ENCODE measurements around the gene TMCC1. TPM values are rescaled to one million over a fixed set of nuclear protein-coding genes. Genes with fewer than 3 reads are reported as not detected.

Gene TMCC1
- total and polyA plus RNA-seq, 11 donors, result 9.6 to 38.3 (median 22.6) TPM

DNA sequence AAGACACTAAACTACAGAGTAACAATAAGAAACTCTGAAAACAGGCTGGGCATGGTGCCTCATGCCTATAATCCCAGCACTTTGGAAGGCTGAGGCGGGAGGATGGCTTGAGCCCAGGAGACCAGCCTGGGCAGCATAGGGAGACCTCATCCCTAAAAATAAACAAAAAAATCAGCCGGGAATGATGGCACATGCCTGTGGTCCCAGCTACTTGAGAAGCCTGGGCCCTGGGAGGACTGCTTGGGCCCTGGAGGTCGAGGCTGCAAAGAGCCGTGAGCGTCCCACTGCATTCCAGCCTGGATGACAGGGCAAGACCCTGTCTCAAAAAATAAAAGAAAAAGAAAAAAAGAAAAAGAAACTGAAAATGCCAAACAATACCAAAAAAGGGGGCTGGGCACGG is 55.4 kb downstream of the TMCC1 start:
- Histone ChIP-seq H3K36me3 (no peaks in the 10 kb centered on the region), H3K9me3 (peaks cover 0 to 12% (median 3%) of the 10 kb centered on the region in 12 donors), H3K4me1 (peaks cover 0 to 27% (median 20%) of the 10 kb centered on the region in 12 donors), H3K27me3 (no peaks in the 10 kb centered on the region), H3K4me3 (no peak overlapping the region), H3K27ac (no peak overlapping the region)
- TF ChIP-seq, protein P1, sequence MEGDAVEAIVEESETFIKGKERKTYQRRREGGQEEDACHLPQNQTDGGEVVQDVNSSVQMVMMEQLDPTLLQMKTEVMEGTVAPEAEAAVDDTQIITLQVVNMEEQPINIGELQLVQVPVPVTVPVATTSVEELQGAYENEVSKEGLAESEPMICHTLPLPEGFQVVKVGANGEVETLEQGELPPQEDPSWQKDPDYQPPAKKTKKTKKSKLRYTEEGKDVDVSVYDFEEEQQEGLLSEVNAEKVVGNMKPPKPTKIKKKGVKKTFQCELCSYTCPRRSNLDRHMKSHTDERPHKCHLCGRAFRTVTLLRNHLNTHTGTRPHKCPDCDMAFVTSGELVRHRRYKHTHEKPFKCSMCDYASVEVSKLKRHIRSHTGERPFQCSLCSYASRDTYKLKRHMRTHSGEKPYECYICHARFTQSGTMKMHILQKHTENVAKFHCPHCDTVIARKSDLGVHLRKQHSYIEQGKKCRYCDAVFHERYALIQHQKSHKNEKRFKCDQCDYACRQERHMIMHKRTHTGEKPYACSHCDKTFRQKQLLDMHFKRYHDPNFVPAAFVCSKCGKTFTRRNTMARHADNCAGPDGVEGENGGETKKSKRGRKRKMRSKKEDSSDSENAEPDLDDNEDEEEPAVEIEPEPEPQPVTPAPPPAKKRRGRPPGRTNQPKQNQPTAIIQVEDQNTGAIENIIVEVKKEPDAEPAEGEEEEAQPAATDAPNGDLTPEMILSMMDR (IDR thresholded peaks at IDR 0.05), result no peak
- TF ChIP-seq POLR2A (IDR thresholded peaks at IDR 0.05), result no peak
- intact Hi-C loops (cut with DNase I), result loop anchor here in 1 of 10 donors (10.0 kb wide), 1 partner anchor 97 kb away; no protein-coding TSS in a partner anchor
- ATAC-seq (no peak), DNase-seq (no peak)
- 81 to 85% (median 84%) methylated on average over 6 of the region's 6 CpGs for WGBS, 4 donors

DNA sequence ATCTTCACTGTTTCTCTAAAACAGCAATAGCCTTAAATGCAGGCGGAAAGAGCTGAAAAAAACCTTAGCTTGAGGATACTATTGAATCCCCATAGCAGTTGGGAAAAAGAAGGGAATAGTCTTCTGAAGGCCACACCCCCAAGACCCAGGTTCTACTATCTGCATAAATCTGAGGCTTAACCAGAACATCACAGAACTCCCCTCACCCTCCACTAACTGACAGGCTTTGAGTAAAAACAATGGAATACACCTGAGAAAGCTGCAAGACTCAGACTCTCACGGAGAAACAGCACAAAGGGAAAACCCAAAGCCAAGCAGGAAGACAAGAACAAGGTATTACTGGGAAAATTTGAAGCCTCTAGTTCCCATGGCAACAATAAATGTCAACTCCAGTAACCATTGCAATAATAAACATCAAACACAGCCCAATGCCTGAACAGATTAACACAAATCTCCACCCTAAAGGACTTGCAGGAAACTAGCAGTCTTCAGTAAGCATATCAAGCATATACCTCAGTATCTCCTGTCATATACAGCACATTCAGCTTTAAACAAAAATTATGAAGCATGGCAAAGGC is 56.4 kb downstream of the TMCC1 start:
- intact Hi-C loops (cut with DNase I), result loop anchor here in 1 of 10 donors (10.0 kb wide), 1 partner anchor 98 kb away; no protein-coding TSS in a partner anchor
- peaks cover 0 to 33% (median 20%) of the 10 kb centered on the region in 12 donors for H3K4me1 ChIP-seq
- no peak overlapping the region for H3K27ac ChIP-seq
- H3K4me3 ChIP-seq, result no peak overlapping the region
- H3K27me3 ChIP-seq, result no peaks in the 10 kb centered on the region
- H3K9me3 ChIP-seq, result peaks cover 0 to 3% (median 0%) of the 10 kb centered on the region in 12 donors
- H3K36me3 ChIP-seq, result no peaks in the 10 kb centered on the region
- WGBS, 4 donors, result 64 to 75% (median 67%) methylated on average over 2 of the region's 2 CpGs
- ATAC-seq (no peak), DNase-seq (no peak)
- TF ChIP-seq POLR2A (IDR thresholded peaks at IDR 0.05), result no peak
- TF ChIP-seq, protein P1 (IDR thresholded peaks at IDR 0.05), result no peak

- WGBS, 4 donors, result 18 to 38% (median 24%) methylated on average over 2 of the region's 2 CpGs
- intact Hi-C loops (cut with DNase I), result loop anchor here in 1 of 10 donors (10.0 kb wide), 1 partner anchor 98 kb away; no protein-coding TSS in a partner anchor
These were observed 57.0 kb downstream of the TMCC1 start for GRCh38 chr3:129836381-129837064.

GRCh38 chr3:129835198-129835597 is 58.3 kb downstream of the TMCC1 start:
- no peaks in the 10 kb centered on the region for H3K27me3 ChIP-seq
- no peaks in the 10 kb centered on the region for H3K9me3 ChIP-seq
- DNase-seq (no peak), ATAC-seq (no peak)
- H3K4me3 ChIP-seq, result no peak overlapping the region
- no peak overlapping the region for H3K27ac ChIP-seq
- TF ChIP-seq, protein P1 (IDR thresholded peaks at IDR 0.05), result no peak
- no peak for TF ChIP-seq POLR2A (IDR thresholded peaks at IDR 0.05)
- H3K4me1 ChIP-seq, result peaks cover 0 to 34% (median 20%) of the 10 kb centered on the region in 12 donors
- WGBS, 4 donors, result 73 to 83% (median 76%) methylated on average over 2 of the region's 2 CpGs
- intact Hi-C loops (cut with DNase I), result loop anchor here in 1 of 10 donors (10.0 kb wide), 1 partner anchor 100 kb away; no protein-coding TSS in a partner anchor
- no peaks in the 10 kb centered on the region for H3K36me3 ChIP-seq

More at GRCh38 chr3:129836381-129837064, 57.0 kb downstream of the TMCC1 start:
- TF ChIP-seq POLR2A (IDR thresholded peaks at IDR 0.05), result no peak
- TF ChIP-seq, protein P1 (IDR thresholded peaks at IDR 0.05), result no peak
- Histone ChIP-seq H3K27ac (no peak overlapping the region), H3K4me3 (no peak overlapping the region), H3K9me3 (no peaks in the 10 kb centered on the region), H3K36me3 (no peaks in the 10 kb centered on the region), H3K27me3 (no peaks in the 10 kb centered on the region), H3K4me1 (peaks cover 0 to 33% (median 20%) of the 10 kb centered on the region in 12 donors)
- no peak for DNase-seq
- ATAC-seq, result no peak
